GM12801 (cell line): ENCODE data around the gene PIAS1.

Experiments
- CTCF ChIP-seq: IDR thresholded peaks from one replicate; pipeline ENCODE4 v1.5.1; 2011; ENCODE audit warnings: control low read depth; ENCODE audit not compliant: insufficient read length; ENCODE audit errors: extremely low read depth

Gene PIAS1

GRCh38 chr15:68203956-68204355 is 149.8 kb downstream of the PIAS1 start:
- TF ChIP-seq CTCF: no peak

- no peak for TF ChIP-seq CTCF
Observed at GRCh38 chr15:68204361-68204760, 150.2 kb downstream of the PIAS1 start.

GRCh38 chr15:68204776-68205557 is 150.9 kb downstream of the PIAS1 start, which contains the start of gene CALML4:
TSS of gene CALML4 (minus strand) at chr15:68205332. CDS start at chr15:68205247, 85 bp downstream.
- no peak for TF ChIP-seq CTCF

GRCh38 chr15:68205558-68205944 is 151.4 kb downstream of the PIAS1 start:
- no peak for TF ChIP-seq CTCF

GRCh38 chr15:68205954-68206539 is 151.9 kb downstream of the PIAS1 start:
- TF ChIP-seq CTCF: no peak

GRCh38 chr15:68206711-68207151 is 152.6 kb downstream of the PIAS1 start:
- TF ChIP-seq CTCF: no peak

- no peak for TF ChIP-seq CTCF
Observed at GRCh38 chr15:68207176-68207935, 153.2 kb downstream of the PIAS1 start.
